ENCODE measurements around the gene BCO2. TPM values are rescaled to one million over a fixed set of nuclear protein-coding genes. Genes with fewer than 3 reads are reported as not detected.
A peak's percentile ranks its signal among the peaks of the same experiment; 100 is the strongest.

BCO2 gene
- total RNA-seq, 1 experiment from 2014 or later = not detected

GRCh38 chr11:112241486-112241885 is 66.2 kb downstream of the BCO2 start:
- intact Hi-C loops (cut with micrococcal nuclease) = no loop called here
- DNase-seq (ENCODE audit: unreplicated experiment) = no peak
- H3K9me3 Mint-ChIP-seq (ENCODE audit: unreplicated experiment) = no peaks in the 10 kb centered on the region
- H3K4me1 Mint-ChIP-seq (ENCODE audit: insufficient read depth, unreplicated experiment) = no peaks in the 10 kb centered on the region
- no peaks in the 10 kb centered on the region for H3K27me3 Mint-ChIP-seq (ENCODE audit: insufficient read depth, unreplicated experiment)
- ChIA-PET POLR2A (interaction anchor here (1.4 to 1.7 kb wide), 2 partner anchors 14 kb away, joined by 4 to 12 read pairs; partner anchors contain the start of gene PTS), CTCF (interaction anchor here (0.6 to 1.9 kb wide), 4 partner anchors 22 to 391 kb away, joined by 3 to 5 read pairs (median 4); no protein-coding TSS in a partner anchor)
- no peak overlapping the region for H3K27ac Mint-ChIP-seq (ENCODE audit: low read depth, unreplicated experiment)
- no peak overlapping the region for H3K4me3 Mint-ChIP-seq (ENCODE audit: unreplicated experiment)
- BruUV-seq (replicated peaks) = no TSS peak
- no peak for TF ChIP-seq CTCF (IDR thresholded peaks at IDR 0.05; ENCODE audit: unreplicated experiment)
- peaks cover 38% of the 10 kb centered on the region for H3K36me3 Mint-ChIP-seq (ENCODE audit: insufficient read depth, unreplicated experiment)

GRCh38 chr11:112247201-112247600 is 71.9 kb downstream of the BCO2 start:
- no TSS peak for BruUV-seq (replicated peaks)
- ChIA-PET POLR2A (interaction anchor here (0.7 to 1.4 kb wide), 4 partner anchors 16 to 21 kb away, joined by 3 to 5 read pairs (median 3); no protein-coding TSS in a partner anchor), CTCF (no interaction called here)
- Mint-ChIP-seq H3K27ac (ENCODE audit: low read depth, unreplicated experiment) (no peak overlapping the region), H3K4me3 (ENCODE audit: unreplicated experiment) (no peak overlapping the region), H3K4me1 (ENCODE audit: insufficient read depth, unreplicated experiment) (peaks cover 17% of the 10 kb centered on the region), H3K9me3 (ENCODE audit: unreplicated experiment) (no peaks in the 10 kb centered on the region), H3K36me3 (ENCODE audit: insufficient read depth, unreplicated experiment) (peaks cover 6% of the 10 kb centered on the region), H3K27me3 (ENCODE audit: insufficient read depth, unreplicated experiment) (no peaks in the 10 kb centered on the region)
- intact Hi-C loops (cut with micrococcal nuclease) = no loop called here
- peak; percentile 45 for DNase-seq (ENCODE audit: unreplicated experiment)
- no peak for TF ChIP-seq CTCF (IDR thresholded peaks at IDR 0.05; ENCODE audit: unreplicated experiment)

- Mint-ChIP-seq H3K4me3 (ENCODE audit: unreplicated experiment) (no peak overlapping the region), H3K27me3 (ENCODE audit: insufficient read depth, unreplicated experiment) (no peaks in the 10 kb centered on the region), H3K4me1 (ENCODE audit: insufficient read depth, unreplicated experiment) (peaks cover 17% of the 10 kb centered on the region), H3K27ac (ENCODE audit: low read depth, unreplicated experiment) (no peak overlapping the region), H3K36me3 (ENCODE audit: insufficient read depth, unreplicated experiment) (no peaks in the 10 kb centered on the region), H3K9me3 (ENCODE audit: unreplicated experiment) (no peaks in the 10 kb centered on the region)
- ChIA-PET POLR2A (interaction anchor here (0.6 to 1.1 kb wide), 3 partner anchors 15 to 128 kb away, joined by 3 read pairs; no protein-coding TSS in a partner anchor), CTCF (interaction anchor here (0.6 kb wide), 1 partner anchor 31 kb away, joined by 4 read pairs; no protein-coding TSS in a partner anchor)
- peak; percentile 53 for DNase-seq (ENCODE audit: unreplicated experiment)
- TF ChIP-seq CTCF (IDR thresholded peaks at IDR 0.05; ENCODE audit: unreplicated experiment) = no peak
- no TSS peak for BruUV-seq (replicated peaks)
- intact Hi-C loops (cut with micrococcal nuclease) = no loop called here
These were observed 72.9 kb downstream of the BCO2 start for GRCh38 chr11:112248201-112248600.

- BruUV-seq (replicated peaks) = no TSS peak
- H3K4me3 Mint-ChIP-seq (ENCODE audit: unreplicated experiment) = no peak overlapping the region
- no peaks in the 10 kb centered on the region for H3K9me3 Mint-ChIP-seq (ENCODE audit: unreplicated experiment)
- no peaks in the 10 kb centered on the region for H3K36me3 Mint-ChIP-seq (ENCODE audit: insufficient read depth, unreplicated experiment)
- no peaks in the 10 kb centered on the region for H3K27me3 Mint-ChIP-seq (ENCODE audit: insufficient read depth, unreplicated experiment)
- H3K27ac Mint-ChIP-seq (ENCODE audit: low read depth, unreplicated experiment) = no peak overlapping the region
- POLR2A ChIA-PET = no interaction called here
- TF ChIP-seq CTCF (IDR thresholded peaks at IDR 0.05; ENCODE audit: unreplicated experiment) = no peak
- peaks cover 17% of the 10 kb centered on the region for H3K4me1 Mint-ChIP-seq (ENCODE audit: insufficient read depth, unreplicated experiment)
- intact Hi-C loops (cut with micrococcal nuclease) = no loop called here
- DNase-seq (ENCODE audit: unreplicated experiment) = no peak
- CTCF ChIA-PET = interaction anchor here (0.7 to 1.1 kb wide), 2 partner anchors 29 to 39 kb away, joined by 4 to 5 read pairs; no protein-coding TSS in a partner anchor
These were observed 74.7 kb downstream of the BCO2 start for GRCh38 chr11:112249871-112250610.
